Fibroblast of the aortic adventitia (primary cell): ENCODE data around the gene GZF1. TPM values are rescaled to one million over a fixed set of nuclear protein-coding genes. Genes with fewer than 3 reads are reported as not detected.

Source experiments
- DNase-seq: peaks from one replicate; pipeline ENCODE4 v3.0.0-alpha.2; 2010; ENCODE audit warnings: low read depth
- H3K4me3 ChIP-seq: 2 replicates; pipeline ENCODE4 v1.5.1; 2011; ENCODE audit warnings: low read depth, mild to moderate bottlenecking, control low read depth, low read length, moderate library complexity
- CTCF ChIP-seq: IDR thresholded peaks from 2 replicates; pipeline ENCODE4 v1.5.1; 2011; ENCODE audit warnings: mild to moderate bottlenecking, low read length, control low read depth, inconsistent platforms; ENCODE audit not compliant: insufficient read depth
- total RNA-seq: library from RNA; depleted of rRNA; stranded (reverse); fragments of >200 nt; gene quantifications from 2 replicates; pipeline ENCODE4 v1.2.3, GENCODE V29; 2012; ENCODE audit warnings: low replicate concordance

The GZF1 gene
- total RNA-seq, 1 donor, result 11.7 TPM

DNA sequence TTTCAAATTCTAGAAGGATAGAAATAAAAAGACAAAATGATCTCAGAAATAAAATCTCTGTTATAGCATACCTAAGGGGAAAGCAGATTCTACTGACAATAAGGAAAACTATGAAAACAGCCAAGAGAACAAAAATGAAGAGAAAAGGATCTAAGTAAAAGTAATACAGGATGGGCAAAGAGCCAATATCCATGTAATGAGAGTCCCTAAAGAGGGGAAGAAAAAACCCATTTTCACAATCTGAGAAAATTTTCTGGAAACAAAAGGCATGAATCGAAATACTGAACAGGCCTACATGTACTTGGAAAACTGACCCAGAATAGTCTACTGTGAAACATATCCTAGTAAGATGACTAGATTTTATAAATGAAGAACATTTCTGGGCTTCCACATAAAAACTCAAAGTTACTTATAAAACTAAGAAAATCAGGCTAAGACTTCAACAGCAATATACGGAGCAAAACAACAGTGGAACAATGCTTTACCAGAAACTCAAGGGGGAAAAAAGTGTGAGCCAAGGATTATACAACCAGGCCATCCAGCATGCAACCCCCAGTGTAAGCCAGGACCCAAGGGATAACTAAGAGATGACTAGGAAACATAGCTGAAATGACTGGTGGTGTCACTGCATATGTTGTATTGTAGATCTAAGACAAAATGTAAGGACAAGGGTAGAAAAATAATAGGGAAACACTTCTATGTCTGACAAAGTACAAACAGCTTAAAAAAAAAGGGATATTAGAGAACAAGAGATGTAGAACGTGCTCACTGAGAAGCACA, 49.1 kb downstream of the GZF1 start:
- peak; percentile 22 for DNase-seq
- H3K4me3 ChIP-seq, result no peak overlapping the region
- no peak for TF ChIP-seq CTCF

GRCh38 chr20:23412026-23412425, 50.0 kb downstream of the GZF1 start:
- TF ChIP-seq CTCF, result no peak
- DNase-seq, result peak; percentile 54

DNA sequence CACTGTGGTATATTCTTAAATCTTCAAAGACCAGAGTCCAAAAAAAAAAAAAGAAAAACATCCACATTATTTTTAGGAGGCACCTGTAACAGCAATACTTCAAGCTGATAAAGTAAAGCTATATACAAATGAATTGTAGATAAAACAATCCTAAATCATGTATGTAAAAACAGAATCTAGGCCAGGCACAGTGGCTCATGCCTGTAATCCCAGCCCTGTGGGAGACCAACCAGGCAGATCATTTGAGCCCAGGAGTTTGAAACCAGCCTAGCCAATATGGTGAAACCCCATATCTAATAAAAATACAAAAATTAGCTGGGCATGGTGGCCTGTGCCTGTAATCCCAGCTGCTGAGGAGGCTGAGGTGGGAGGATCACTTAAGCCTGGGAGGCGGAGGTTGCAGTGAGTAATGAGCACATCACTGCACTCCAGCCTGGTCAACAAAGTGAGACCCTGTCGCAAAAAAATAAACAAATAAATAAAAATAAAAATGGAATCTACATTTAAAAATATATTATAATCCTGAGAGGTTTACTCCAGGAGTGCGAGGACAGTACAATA, 52.0 kb downstream of the GZF1 start:
- DNase-seq, result no peak
- TF ChIP-seq CTCF, result no peak
- no peak overlapping the region for H3K4me3 ChIP-seq

More at GRCh38 chr20:23412026-23412425, 50.0 kb downstream of the GZF1 start:
- no peak overlapping the region for H3K4me3 ChIP-seq

DNA sequence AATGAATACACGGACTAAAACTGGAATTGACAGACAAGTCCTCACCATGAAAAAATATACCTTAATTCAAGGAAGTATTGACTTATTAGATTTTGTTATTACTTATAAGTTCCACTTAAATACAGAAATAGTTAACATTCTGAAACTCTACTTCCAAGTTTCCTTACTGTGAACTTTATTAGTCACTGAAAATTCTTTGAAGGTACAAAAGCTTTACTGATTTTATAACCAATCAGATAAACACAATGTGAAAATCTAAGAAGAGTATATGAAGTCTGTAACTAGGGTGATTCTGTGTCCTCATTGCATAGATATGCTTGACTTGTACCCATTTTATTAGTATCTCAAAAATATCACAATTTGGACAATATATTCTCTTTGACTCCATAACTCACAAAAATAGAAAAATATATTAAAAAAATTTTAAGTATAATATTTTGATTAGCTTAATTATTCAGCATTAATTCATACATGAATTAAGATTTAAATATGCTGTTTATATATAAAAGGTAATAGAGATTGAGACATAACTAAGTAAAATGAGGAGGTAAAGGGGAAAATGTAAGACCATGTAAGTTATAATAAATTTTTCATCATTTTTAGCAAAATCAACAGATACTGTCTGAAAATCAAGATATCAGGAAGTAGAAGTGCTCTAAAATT, 52.7 kb downstream of the GZF1 start:
- DNase-seq, result no peak
- no peak for TF ChIP-seq CTCF
- H3K4me3 ChIP-seq, result no peak overlapping the region

GRCh38 chr20:23415555-23415954, 53.6 kb downstream of the GZF1 start:
- TF ChIP-seq CTCF, result no peak
- H3K4me3 ChIP-seq, result no peak overlapping the region
- no peak for DNase-seq

GRCh38 chr20:23415959-23416583, 54.1 kb downstream of the GZF1 start:
- peak; percentile 21 for DNase-seq
- H3K4me3 ChIP-seq, result no peak overlapping the region
- no peak for TF ChIP-seq CTCF
